Ovary (tissue), 3 donors: ENCODE data around the gene TPRG1L.

Experiments used
- CTCF ChIP-seq, 3 donors: fragments of 450-650 bp in 2 of 3; fragments of 200-600 bp in 1 of 3; IDR thresholded peaks; one replicate each; pipeline versions ENCODE4 v1.5.1 to v1.8.0; 2016 to 2022; ENCODE audit warnings: antibody characterized with exemption in 3 of 3, mild to moderate bottlenecking in 1 of 3
- EP300 ChIP-seq: sonication (generic); formaldehyde crosslinking; IDR thresholded peaks from one replicate; pipeline ENCODE4 v1.6.1; 2017; ENCODE audit warnings: antibody characterized with exemption
- POLR2A ChIP-seq: fragments of 450-650 bp; IDR thresholded peaks from one replicate; pipeline ENCODE4 v1.6.1; 2017; ENCODE audit warnings: antibody characterized with exemption, mild to moderate bottlenecking, moderate library complexity
- donor health status: DM: no; HTN: no; CAD: no.

GRCh38 chr1:3654549-3655281 is 29.9 kb downstream of the TPRG1L start:
- TF ChIP-seq POLR2A (no peak), CTCF (IDR thresholded peaks at IDR 0.05) (no peak), EP300 (no peak)
